BJ (cell line): ENCODE measurements around the gene SPARCL1. TPM values are rescaled to one million over a fixed set of nuclear protein-coding genes. Genes with fewer than 3 reads are reported as not detected.
"Not testable (repeated sequence)": the region's sequence is repeated elsewhere in the genome, so short reads cannot be mapped to it uniquely, and the experiment has no call there.

ENCODE experiments used
- CTCF ChIA-PET: fragments of 350-600 bp; formaldehyde crosslinking; extraction: SDS; loops from one replicate; lab custom pipeline; 2021; ENCODE audit warnings: antibody characterized with exemption, inconsistent platforms; lab: Yijun Ruan, JAX
- POLR2A ChIA-PET: fragments of 300-600 bp; sonication (Branson Sonifier 250); formaldehyde crosslinking; extraction: SDS; loops from one replicate; lab custom pipeline; 2021; ENCODE audit warnings: antibody characterized with exemption; lab: Charles Lee
- DNase-seq: peaks from one replicate; pipeline ENCODE4 v3.0.0-alpha.2; 2011; ENCODE audit warnings: low read depth
- H3K27me3 ChIP-seq: 2 replicates; pipeline ENCODE4 v1.6.0; 2011; ENCODE audit warnings: low read length; ENCODE audit not compliant: control insufficient read depth, insufficient read depth
- H3K36me3 ChIP-seq: 2 replicates; pipeline ENCODE4 v1.5.1; 2011; ENCODE audit warnings: low read length; ENCODE audit not compliant: control insufficient read depth, insufficient read depth
- H3K4me3 ChIP-seq: 2 replicates; pipeline ENCODE4 v1.5.1; 2011; ENCODE audit warnings: low read depth, mild to moderate bottlenecking, control low read depth, low read length
- polyA plus RNA-seq: library from polyadenylated mRNA; depleted of rRNA; stranded (reverse); fragments of >200 nt; gene quantifications from 2 replicates; pipeline ENCODE4 v1.2.3, GENCODE V29; 2011
- TF ChIP-seq, protein P1 (sequence below): IDR thresholded peaks from 2 replicates; pipeline ENCODE4 v1.5.1; 2011; ENCODE audit warnings: low read depth, mild to moderate bottlenecking, control low read depth, inconsistent platforms, low read length, moderate library complexity; ENCODE audit not compliant: insufficient read depth

Gene SPARCL1
- polyA plus RNA-seq, 1 experiment = not detected

DNA sequence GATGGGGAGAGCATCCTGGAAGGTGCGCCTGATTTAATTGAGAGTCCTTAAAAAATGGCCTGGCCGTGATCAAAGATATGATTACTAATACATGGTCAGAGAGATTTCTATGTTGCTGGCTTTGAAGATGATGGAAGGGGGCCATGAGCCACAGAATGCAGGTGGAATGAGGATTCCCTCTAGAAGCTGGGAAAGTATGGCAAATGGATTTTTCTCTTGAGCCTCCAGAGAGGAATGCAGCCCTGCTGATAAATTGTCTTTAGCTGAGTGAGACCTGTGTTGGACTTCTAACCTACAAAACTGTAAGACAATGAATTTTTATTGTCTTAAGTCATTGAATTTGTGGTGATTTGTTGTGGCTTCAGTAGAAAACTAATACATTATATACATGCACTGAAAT, 99.1 kb downstream of the SPARCL1 start:
- CTCF ChIA-PET = no interaction called here
- H3K4me3 ChIP-seq = no peak overlapping the region
- TF ChIP-seq, protein P1, sequence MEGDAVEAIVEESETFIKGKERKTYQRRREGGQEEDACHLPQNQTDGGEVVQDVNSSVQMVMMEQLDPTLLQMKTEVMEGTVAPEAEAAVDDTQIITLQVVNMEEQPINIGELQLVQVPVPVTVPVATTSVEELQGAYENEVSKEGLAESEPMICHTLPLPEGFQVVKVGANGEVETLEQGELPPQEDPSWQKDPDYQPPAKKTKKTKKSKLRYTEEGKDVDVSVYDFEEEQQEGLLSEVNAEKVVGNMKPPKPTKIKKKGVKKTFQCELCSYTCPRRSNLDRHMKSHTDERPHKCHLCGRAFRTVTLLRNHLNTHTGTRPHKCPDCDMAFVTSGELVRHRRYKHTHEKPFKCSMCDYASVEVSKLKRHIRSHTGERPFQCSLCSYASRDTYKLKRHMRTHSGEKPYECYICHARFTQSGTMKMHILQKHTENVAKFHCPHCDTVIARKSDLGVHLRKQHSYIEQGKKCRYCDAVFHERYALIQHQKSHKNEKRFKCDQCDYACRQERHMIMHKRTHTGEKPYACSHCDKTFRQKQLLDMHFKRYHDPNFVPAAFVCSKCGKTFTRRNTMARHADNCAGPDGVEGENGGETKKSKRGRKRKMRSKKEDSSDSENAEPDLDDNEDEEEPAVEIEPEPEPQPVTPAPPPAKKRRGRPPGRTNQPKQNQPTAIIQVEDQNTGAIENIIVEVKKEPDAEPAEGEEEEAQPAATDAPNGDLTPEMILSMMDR = no peak
- no peaks in the 10 kb centered on the region for H3K36me3 ChIP-seq
- no peak for DNase-seq
- POLR2A ChIA-PET = no interaction called here
- H3K27me3 ChIP-seq = no peaks in the 10 kb centered on the region

DNA sequence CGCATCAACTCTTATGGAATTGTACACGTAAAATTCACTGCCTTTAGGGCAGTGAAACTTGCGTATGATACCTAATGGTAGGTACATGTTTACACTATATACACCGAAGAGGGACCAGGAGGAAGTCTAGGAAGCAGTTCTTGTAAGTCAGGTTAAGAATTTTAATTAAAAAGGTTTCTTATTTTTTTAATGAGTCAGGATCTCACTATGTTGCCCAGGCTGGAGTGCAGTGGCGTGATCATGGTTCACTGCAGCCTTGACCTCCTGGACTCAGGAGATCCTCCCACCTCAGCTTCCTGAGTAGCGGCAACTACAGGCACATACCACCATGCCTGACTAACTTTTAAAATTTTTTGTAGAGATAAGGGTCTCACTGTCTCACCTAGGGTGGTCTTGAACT, 100.2 kb downstream of the SPARCL1 start:
- CTCF ChIA-PET = no interaction called here
- no peaks in the 10 kb centered on the region for H3K36me3 ChIP-seq
- H3K27me3 ChIP-seq = no peaks in the 10 kb centered on the region
- no peak overlapping the region for H3K4me3 ChIP-seq
- DNase-seq = no peak
- TF ChIP-seq, protein P1 = no peak
- POLR2A ChIA-PET = no interaction called here

DNA sequence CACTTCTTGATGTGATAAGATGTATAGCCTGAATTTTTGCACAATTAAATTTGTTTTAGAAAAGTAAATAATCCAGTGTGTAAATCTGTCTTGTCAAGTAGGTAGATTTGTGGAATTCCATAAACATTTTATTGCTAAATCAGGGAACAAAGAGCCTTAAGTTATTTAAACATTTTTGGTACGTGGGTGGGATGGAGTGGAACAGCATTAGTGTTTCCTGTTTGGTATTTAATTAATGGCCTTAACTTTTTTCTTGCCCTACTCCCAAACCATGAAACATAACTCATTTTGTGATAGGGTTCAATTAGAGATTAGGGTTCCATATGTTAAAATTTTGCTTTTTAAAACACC, 101.7 kb downstream of the SPARCL1 start:
- H3K4me3 ChIP-seq = no peak overlapping the region
- TF ChIP-seq, protein P1 = no peak
- DNase-seq = no peak
- H3K27me3 ChIP-seq = no peaks in the 10 kb centered on the region
- CTCF ChIA-PET = no interaction called here
- H3K36me3 ChIP-seq = no peaks in the 10 kb centered on the region
- POLR2A ChIA-PET = no interaction called here

DNA sequence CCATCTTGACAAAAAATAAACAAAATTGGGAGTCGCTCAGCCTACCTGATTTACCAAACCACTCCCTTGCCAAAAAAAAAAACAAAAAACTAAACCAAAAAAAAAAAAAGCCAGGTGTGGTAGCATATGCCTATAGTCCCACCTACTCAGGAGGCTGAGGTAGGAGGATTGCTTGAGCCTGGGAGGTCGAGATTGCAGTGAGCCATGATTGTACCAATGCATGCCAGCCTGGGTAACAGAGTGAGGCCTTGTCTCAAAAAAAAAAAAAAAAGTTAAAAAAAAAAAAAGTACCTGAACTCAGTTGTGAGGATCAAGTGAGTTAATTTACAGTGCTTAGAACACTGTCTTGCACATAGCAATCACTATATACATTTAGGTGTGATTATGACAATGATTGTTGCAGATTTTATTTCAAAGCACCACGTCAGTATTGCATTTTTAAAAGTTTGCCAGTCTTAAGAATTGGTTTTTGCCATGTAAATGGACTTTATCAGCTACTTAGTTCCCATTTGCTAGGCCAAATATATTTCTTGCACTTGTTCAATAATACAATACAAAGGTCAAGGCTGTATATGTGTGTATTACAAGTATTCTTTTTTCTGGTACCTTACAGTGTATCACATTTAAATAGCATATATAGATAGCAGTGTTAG, 102.2 kb downstream of the SPARCL1 start:
- DNase-seq = no peak
- Histone ChIP-seq H3K4me3 (no peak overlapping the region), H3K36me3 (no peaks in the 10 kb centered on the region), H3K27me3 (no peaks in the 10 kb centered on the region)
- TF ChIP-seq, protein P1 = no peak
- CTCF ChIA-PET = no interaction called here
- POLR2A ChIA-PET = no interaction called here

DNA sequence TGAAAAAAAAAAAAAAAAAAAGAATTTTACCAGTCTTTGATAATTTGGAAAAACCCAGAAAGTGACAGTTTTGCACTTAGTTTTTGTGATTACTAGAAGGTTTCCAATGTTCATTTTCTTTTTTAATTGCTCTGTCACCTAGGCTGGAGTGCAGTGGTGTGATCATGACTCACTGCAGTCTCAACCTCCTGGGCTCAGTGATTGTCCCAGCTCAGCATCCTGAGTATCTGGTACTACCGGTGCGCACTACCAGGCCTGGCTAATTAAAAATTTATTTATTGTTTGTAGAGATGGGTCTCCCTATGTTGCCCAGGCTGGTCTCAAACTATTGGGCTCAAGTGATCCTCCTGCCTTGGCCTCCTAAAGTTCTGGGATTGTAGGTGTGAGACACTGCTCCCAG, 103.5 kb downstream of the SPARCL1 start:
- Histone ChIP-seq H3K36me3 (no peaks in the 10 kb centered on the region), H3K4me3 (no peak overlapping the region), H3K27me3 (no peaks in the 10 kb centered on the region)
- ChIA-PET POLR2A (no interaction called here), CTCF (no interaction called here)
- TF ChIP-seq, protein P1 = no peak
- no peak for DNase-seq

DNA sequence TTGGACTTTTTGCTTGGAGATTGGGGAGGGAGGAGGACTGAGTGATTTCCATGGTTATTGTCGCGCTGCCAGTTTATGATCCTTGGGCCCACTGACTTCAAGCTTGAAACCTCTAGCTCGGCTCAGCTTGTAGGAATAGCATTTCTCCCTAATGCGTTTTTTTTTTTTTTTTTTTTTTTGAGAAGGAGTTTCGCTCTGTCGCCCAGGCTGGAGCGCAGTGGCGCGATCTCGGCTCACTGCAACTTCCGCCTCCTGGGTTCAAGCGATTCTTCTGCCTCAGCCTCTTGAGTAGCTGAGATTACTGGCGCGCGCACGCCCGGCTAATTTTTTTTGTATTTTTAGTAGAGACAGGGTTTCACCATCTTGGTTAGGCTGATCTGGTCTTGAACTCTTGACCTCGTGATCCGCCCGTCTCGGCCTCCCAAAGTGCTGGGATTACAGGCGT, 105.1 kb downstream of the SPARCL1 start:
- POLR2A ChIA-PET, H3K36me3 ChIP-seq, DNase-seq, CTCF ChIA-PET, H3K4me3 ChIP-seq, H3K27me3 ChIP-seq: not testable (repeated sequence)
